ENCODE measurements around the gene AK2.
"Not testable (repeated sequence)": the region's sequence is repeated elsewhere in the genome, so short reads cannot be mapped to it uniquely, and the experiment has no call there.

AK2 gene

GRCh38 chr1:33050221-33051076 lies 13.8 kb upstream of the AK2 start:
- no peak for DNase-seq

- no peak for DNase-seq
Observed at GRCh38 chr1:33049371-33049770, 12.7 kb upstream of the AK2 start.

GRCh38 chr1:33048426-33048825 lies 11.7 kb upstream of the AK2 start:
- no peak for DNase-seq

- DNase-seq: no peak
Observed at GRCh38 chr1:33047839-33048305, 11.2 kb upstream of the AK2 start.

GRCh38 chr1:33047290-33047689 lies 10.6 kb upstream of the AK2 start:
- no peak for DNase-seq

DNA sequence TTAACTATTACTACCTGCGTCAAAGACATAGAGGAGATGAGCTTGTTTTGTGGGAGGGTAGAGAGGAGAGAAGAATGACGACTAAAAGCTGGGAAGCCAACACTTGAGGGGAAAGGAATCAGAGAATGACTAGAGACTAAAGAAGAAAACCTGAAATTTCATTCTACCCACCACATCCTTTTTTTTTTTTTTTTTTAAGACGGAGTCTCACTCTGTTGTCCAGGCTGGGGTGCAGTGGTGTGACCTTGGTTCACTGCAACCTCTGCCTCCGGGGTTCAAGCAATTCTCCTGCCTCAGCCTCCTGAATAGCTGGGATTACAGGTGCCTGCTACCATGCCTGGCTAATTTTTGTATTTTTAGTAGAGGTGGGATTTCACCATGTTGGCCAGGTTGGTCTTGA lies 9.6 kb upstream of the AK2 start:
- not testable (repeated sequence) for DNase-seq

GRCh38 chr1:33045814-33046213 lies 9.1 kb upstream of the AK2 start:
- DNase-seq: no peak

- no peak for DNase-seq
Observed at GRCh38 chr1:33045246-33045645, 8.6 kb upstream of the AK2 start.

DNA sequence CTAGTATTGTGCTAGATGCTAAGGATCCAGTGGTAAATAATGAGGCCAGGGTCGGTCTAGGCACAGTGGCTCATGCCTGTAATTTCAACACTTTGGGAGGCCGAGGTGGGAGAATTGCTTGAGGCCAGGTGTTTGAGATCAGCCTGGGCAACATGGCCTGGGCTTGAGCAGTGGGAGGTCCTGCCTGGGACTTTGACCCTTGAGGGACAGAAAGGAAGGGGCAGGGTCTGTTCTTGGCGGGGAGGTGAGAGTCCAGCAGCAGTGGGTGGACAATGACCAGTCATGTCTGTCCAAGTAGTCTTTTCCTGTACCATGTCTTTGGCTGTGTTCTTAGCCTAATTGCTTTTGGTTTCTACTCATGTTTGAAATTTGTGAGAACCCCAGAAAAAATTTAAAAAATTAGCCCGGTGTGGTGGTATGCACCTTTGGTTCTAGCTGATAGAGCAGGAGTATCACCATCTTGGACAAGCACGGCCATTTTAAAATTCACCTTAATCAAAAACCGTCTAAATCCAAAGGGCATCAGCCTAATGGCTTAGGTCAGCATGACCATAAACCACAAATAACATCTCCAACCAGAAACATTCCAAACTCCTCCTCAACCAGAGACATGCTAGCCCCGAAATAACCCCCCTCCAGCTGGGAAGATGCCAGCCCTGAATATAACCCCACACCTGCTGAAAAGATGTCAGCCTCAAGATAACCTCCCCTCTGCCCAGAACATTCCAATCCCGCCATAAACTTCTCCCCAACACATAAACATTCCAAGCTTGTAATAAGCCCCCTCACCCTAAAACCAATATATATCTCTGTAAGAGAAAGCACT lies 6.8 kb upstream of the AK2 start:
- DNase-seq: no peak

- DNase-seq: no peak
Observed at GRCh38 chr1:33042831-33043230, 6.1 kb upstream of the AK2 start.

- no peak for DNase-seq
Observed at GRCh38 chr1:33041026-33041425, 4.3 kb upstream of the AK2 start.

DNA sequence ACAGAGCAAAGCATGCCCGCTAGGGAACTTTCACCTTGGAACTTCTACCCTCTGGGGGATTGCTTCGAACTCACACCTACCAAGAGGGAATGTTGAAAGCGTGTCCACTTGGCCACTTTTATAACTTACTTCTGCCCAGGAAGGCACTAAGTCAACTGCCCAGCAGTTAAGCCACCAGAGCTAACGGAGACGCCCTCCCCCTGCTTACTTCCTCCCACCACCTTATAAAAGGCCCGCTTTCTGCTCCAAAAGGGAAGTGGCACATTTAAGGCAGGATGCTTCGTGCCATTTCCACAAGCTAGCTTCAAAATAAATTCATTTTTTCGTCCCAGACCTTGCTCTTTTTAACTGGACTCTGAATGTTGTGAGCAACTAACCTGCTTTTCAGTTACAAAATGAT lies 3.2 kb upstream of the AK2 start:
- DNase-seq: no peak

GRCh38 chr1:33036051-33036525 lies 595 bp downstream of the AK2 start:
- DNase-seq: no peak

GRCh38 chr1:33032126-33032869 lies 4.4 kb downstream of the AK2 start:
- DNase-seq: no peak

- no peak for DNase-seq
Observed at GRCh38 chr1:33031506-33031905, 5.2 kb downstream of the AK2 start.

DNA sequence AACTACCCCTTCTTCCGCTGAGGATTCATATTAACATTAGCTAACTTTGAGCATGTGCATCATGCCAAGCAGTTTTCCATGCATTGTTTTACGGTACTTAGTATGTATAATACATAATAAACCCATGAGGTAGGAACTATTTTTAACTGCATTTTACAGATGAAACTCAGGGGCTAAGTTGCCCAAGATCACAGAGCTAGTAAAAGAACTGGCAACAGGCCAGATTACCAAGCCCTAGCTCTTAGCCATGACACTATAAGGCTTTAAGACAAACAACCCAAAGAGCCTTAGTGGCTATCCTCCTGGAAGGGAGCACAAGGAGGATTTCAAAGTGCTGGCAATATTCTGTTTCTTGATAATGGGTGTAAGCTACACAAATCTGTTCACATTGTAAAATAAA lies 6.1 kb downstream of the AK2 start:
- no peak for DNase-seq

- DNase-seq: no peak
Observed at GRCh38 chr1:33029921-33030320, 6.8 kb downstream of the AK2 start.

DNA sequence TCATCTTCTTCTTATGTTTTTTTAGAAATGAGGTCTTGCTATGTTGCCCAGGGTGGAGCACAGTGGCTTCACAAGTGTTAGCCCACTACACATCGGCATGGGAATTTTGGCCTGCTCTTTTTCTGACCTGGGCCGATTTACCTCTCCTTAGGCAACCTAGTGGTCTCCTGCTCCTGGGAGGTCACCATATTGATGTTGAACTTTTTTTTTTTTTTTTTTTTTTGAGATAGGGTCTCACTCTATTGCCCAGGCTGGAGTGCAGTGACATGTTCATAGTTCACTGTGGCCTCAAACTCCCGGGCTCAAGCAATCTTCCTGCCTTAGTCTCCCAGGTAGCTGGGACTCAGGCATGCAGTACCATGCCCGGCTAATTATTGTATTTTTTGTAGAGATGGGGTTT lies 7.5 kb downstream of the AK2 start:
- DNase-seq: no peak

- no peak for DNase-seq
Observed at GRCh38 chr1:33025761-33026160, 10.9 kb downstream of the AK2 start.

DNA sequence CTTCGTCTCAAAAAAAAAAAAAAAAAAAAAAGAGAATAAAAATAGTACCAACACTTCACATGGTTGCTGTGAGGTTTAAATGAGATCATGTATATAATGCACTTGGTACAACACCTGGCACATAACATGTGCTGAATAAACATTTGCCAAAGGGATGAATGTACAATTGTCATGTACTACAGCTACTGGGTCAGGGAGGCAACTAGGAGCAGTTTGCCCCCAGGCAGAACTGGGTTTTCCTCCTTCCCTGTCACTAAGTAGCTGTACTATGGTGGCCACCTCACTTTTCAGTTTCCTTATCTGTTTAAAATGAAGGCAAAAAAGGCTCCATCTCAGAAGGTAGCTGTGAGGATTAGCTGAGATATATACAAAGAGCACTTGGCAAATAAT lies 11.5 kb downstream of the AK2 start:
- no peak for DNase-seq

- not testable (repeated sequence) for DNase-seq
Observed at GRCh38 chr1:33024430-33025179, 12.1 kb downstream of the AK2 start.

GRCh38 chr1:33022650-33023200 lies 14.0 kb downstream of the AK2 start:
- no peak for DNase-seq

All from DMS 273 treated with DMSO at 0.1 percent for 48 hours (cell line).